IMR-90 (cell line): ENCODE measurements around the gene RASSF10. TPM values are rescaled to one million over a fixed set of nuclear protein-coding genes. Genes with fewer than 3 reads are reported as not detected.

Experiments used
- ATAC-seq: fragments of 200-7000 bp; cut with Tn5 transposase; 2 replicates; pipeline ENCODE4 v1.9.1; 2020; ENCODE audit warnings: low read depth, mild to moderate bottlenecking, moderate library complexity
- BruUV-seq: library from RNA; stranded (reverse); fragments of 400-500 nt; replicated peaks from 2 replicates; lab custom pipeline; 2021; lab: Mats Ljungman, UMichigan
- CTCF ChIA-PET: fragments of 300-600 bp; formaldehyde crosslinking; extraction: SDS; loops from one replicate; lab custom pipeline; 2021; ENCODE audit warnings: antibody characterized with exemption; lab: Yijun Ruan, JAX
- POLR2A ChIA-PET: fragments of 300-600 bp; sonication (Branson Sonifier 250); formaldehyde crosslinking; loops from one replicate; lab custom pipeline; 2022; ENCODE audit warnings: antibody characterized with exemption; ENCODE audit not compliant: unreplicated experiment; lab: Charles Lee
- DNase-seq: peaks from one replicate; pipeline ENCODE4 v3.0.0; 2013
- H2AFZ ChIP-seq: replicated peaks from 2 replicates; pipeline ENCODE3; 2013; ENCODE audit warnings: low read length, mild to moderate bottlenecking; ENCODE audit not compliant: poor library complexity
- H2AK5ac ChIP-seq: 2 replicates; pipeline ENCODE4 v1.6.1; 2013; ENCODE audit warnings: low read depth, low read length, inconsistent platforms
- H2AK9ac ChIP-seq: replicated peaks from 2 replicates; pipeline ENCODE3; 2013; ENCODE audit warnings: mild to moderate bottlenecking, low read depth, low read length, moderate library complexity; ENCODE audit not compliant: poor library complexity
- H2BK120ac ChIP-seq: 2 replicates; pipeline ENCODE4 v1.6.1; 2013; ENCODE audit warnings: low read depth, low read length, inconsistent platforms
- H2BK15ac ChIP-seq: 3 replicates; pipeline ENCODE4 v1.6.1; 2013; ENCODE audit warnings: low read depth, low read length, inconsistent platforms
- H2BK20ac ChIP-seq: 2 replicates; pipeline ENCODE4 v1.6.1; 2013; ENCODE audit warnings: low read depth, mild to moderate bottlenecking, inconsistent platforms, low read length, moderate library complexity
- H2BK5ac ChIP-seq: 2 replicates; pipeline ENCODE4 v1.6.1; 2013; ENCODE audit warnings: mild to moderate bottlenecking, low read depth, low read length, inconsistent platforms; ENCODE audit not compliant: poor library complexity, severe bottlenecking
- H3K14ac ChIP-seq: replicated peaks from 2 replicates; pipeline ENCODE4 v1.6.1; 2013; ENCODE audit warnings: low read depth, low read length, inconsistent platforms
- H3K18ac ChIP-seq: 2 replicates; pipeline ENCODE4 v1.6.1; 2013; ENCODE audit warnings: low read depth, low read length, control low read depth
- H3K23ac ChIP-seq: 2 replicates; pipeline ENCODE4 v1.6.1; 2013; ENCODE audit warnings: low read depth, low read length, inconsistent platforms
- H3K27ac ChIP-seq: 2 replicates; pipeline ENCODE4 v1.5.1; 2013; ENCODE audit warnings: mild to moderate bottlenecking, control low read depth, low read length; ENCODE audit not compliant: insufficient read depth
- H3K27me3 ChIP-seq: 2 replicates; pipeline ENCODE4 v1.6.1; 2013; ENCODE audit warnings: low read length; ENCODE audit not compliant: control insufficient read depth, insufficient read depth
- H3K36me3 ChIP-seq: 2 replicates; pipeline ENCODE4 v1.6.1; 2013; ENCODE audit warnings: low read length, mixed read lengths; ENCODE audit not compliant: control insufficient read depth, insufficient read depth
- H3K4ac ChIP-seq: 2 replicates; pipeline ENCODE4 v1.6.1; 2013; ENCODE audit warnings: low read depth, low read length, inconsistent platforms
- H3K4me1 ChIP-seq: 2 replicates; pipeline ENCODE4 v1.6.1; 2013; ENCODE audit warnings: low read length, mixed read lengths; ENCODE audit not compliant: control insufficient read depth, insufficient read depth
- H3K4me2 ChIP-seq: 2 replicates; pipeline ENCODE4 v1.6.1; 2013; ENCODE audit warnings: low read depth, mild to moderate bottlenecking, control low read depth, low read length, moderate library complexity
- H3K4me3 ChIP-seq: 2 replicates; pipeline ENCODE4 v1.5.1; 2013; ENCODE audit warnings: low read depth, mild to moderate bottlenecking, control low read depth, low read length, moderate library complexity; ENCODE audit not compliant: insufficient read depth
- H3K56ac ChIP-seq: 2 replicates; pipeline ENCODE4 v1.6.1; 2013; ENCODE audit warnings: low read length, inconsistent platforms; ENCODE audit not compliant: insufficient read depth; ENCODE audit errors: extremely low read depth
- H3K79me1 ChIP-seq, 2 experiments: 2 replicates each; pipeline ENCODE4 v1.6.1; 2013; ENCODE audit warnings: low read length in 2 of 2, inconsistent platforms in 1 of 2, low read depth in 1 of 2
- H3K9ac ChIP-seq: 2 replicates; pipeline ENCODE4 v1.6.1; 2013; ENCODE audit warnings: low read depth, low read length, control low read depth
- H3K9me1 ChIP-seq: 2 replicates; pipeline ENCODE4 v1.6.1; 2013; ENCODE audit warnings: low read length, inconsistent platforms; ENCODE audit not compliant: insufficient read depth
- H3K9me3 ChIP-seq: 2 replicates; pipeline ENCODE4 v1.6.1; 2013; ENCODE audit warnings: low read length; ENCODE audit not compliant: control insufficient read depth, insufficient read depth
- H4K20me1 ChIP-seq: 2 replicates; pipeline ENCODE4 v1.6.1; 2013; ENCODE audit warnings: low read length, inconsistent platforms; ENCODE audit not compliant: insufficient read depth
- H4K5ac ChIP-seq: 2 replicates; pipeline ENCODE4 v1.6.1; 2013; ENCODE audit warnings: mild to moderate bottlenecking, low read depth, low read length, control low read depth
- H4K8ac ChIP-seq, 2 experiments: 2 replicates each; pipeline ENCODE4 v1.6.1; 2013; ENCODE audit warnings: low read depth in 2 of 2, low read length in 2 of 2, control low read depth in 1 of 2, inconsistent platforms in 1 of 2
- H4K91ac ChIP-seq: 2 replicates; pipeline ENCODE4 v1.6.1; 2013; ENCODE audit warnings: low read depth, low read length, inconsistent platforms; ENCODE audit not compliant: insufficient read depth
- CEBPB ChIP-seq: IDR thresholded peaks from 2 replicates; pipeline ENCODE4 v1.6.1; 2012; ENCODE audit warnings: low read depth, low read length, improper control_type of control experiment
- CHD1 ChIP-seq: IDR thresholded peaks from 2 replicates; pipeline ENCODE4 v1.6.1; 2012; ENCODE audit warnings: low read depth, low read length, improper control_type of control experiment
- FOS ChIP-seq: fragments of 150-350 bp; IDR thresholded peaks from 2 replicates; pipeline ENCODE4 v1.6.1; 2016; ENCODE audit warnings: low read depth, low read length
- MAFK ChIP-seq: IDR thresholded peaks from 2 replicates; pipeline ENCODE4 v1.6.1; 2012; ENCODE audit warnings: low read depth, low read length, improper control_type of control experiment
- MAZ ChIP-seq: IDR thresholded peaks from 2 replicates; pipeline ENCODE4 v1.6.1; 2012; ENCODE audit warnings: low read depth, mild to moderate bottlenecking, low read length, improper control_type of control experiment, moderate library complexity, borderline replicate concordance
- MXI1 ChIP-seq: IDR thresholded peaks from 2 replicates; pipeline ENCODE4 v1.6.1; 2012; ENCODE audit warnings: low read depth, mild to moderate bottlenecking, low read length, moderate library complexity, borderline replicate concordance
- RAD21 ChIP-seq: IDR thresholded peaks from 2 replicates; pipeline ENCODE4 v1.6.1; 2012; ENCODE audit warnings: low read length, improper control_type of control experiment
- RFX5 ChIP-seq: IDR thresholded peaks from 2 replicates; pipeline ENCODE4 v1.8.0; 2012; ENCODE audit warnings: low read depth, mild to moderate bottlenecking, low read length, moderate library complexity
- SMC3 ChIP-seq: fragments of 150-350 bp; IDR thresholded peaks from 2 replicates; pipeline ENCODE4 v1.6.1; 2016; ENCODE audit warnings: low read depth, mild to moderate bottlenecking, antibody characterized with exemption, low read length, moderate library complexity
- WGBS, 2 experiments: methylation state at CpG; one replicate each; pipeline versions ENCODE4 v1.1.5 to v1.1.7; 2013; ENCODE audit warnings: missing lambda C conversion rate in 2 of 2; ENCODE audit not compliant: insufficient read length in 1 of 2; ENCODE audit errors: extremely low coverage in 2 of 2; 5-methylcytosine and 5-hydroxymethylcytosine counted together
- dilution Hi-C: fragments of 300-500 bp; cut with HindIII; formaldehyde crosslinking; loops from one replicate; pipeline ENCODE4 v1.14.3; 2018; ENCODE audit warnings: low sequenced_read_pairs; ENCODE audit not compliant: unreplicated experiment
- in situ Hi-C: fragments of 300-500 bp; cut with MboI; formaldehyde crosslinking; loops from 3 replicates; pipeline ENCODE4 v1.14.3; 2019; ENCODE audit warnings: low sequenced_read_pairs, inconsistent platforms, mixed read lengths
- intact Hi-C: fragments of 100-400 bp; cut with micrococcal nuclease; formaldehyde crosslinking; loops from 2 replicates; pipeline ENCODE4 v1.10.0; 2022
- polyA plus RNA-seq, 3 experiments: library from polyadenylated mRNA; depleted of rRNA; stranded (reverse); fragments of >200 nt; gene quantifications; 2 replicates each; pipeline ENCODE4 v1.2.3, GENCODE V29; 2012; ENCODE audit warnings: low replicate concordance in 1 of 3
- total RNA-seq: library from RNA; depleted of rRNA; stranded (reverse); fragments of >200 nt; gene quantifications from 2 replicates; pipeline ENCODE4 v1.2.3, GENCODE V29; 2012
- TF ChIP-seq, protein P1 (sequence below): fragments of 150-350 bp; IDR thresholded peaks from 2 replicates; pipeline ENCODE4 v1.6.1; 2017; ENCODE audit warnings: mild to moderate bottlenecking, antibody characterized with exemption, low read length, low read depth
- TF ChIP-seq, protein P2 (sequence below): fragments of 150-350 bp; IDR thresholded peaks from 2 replicates; pipeline ENCODE4 v1.6.1; 2016; ENCODE audit warnings: low read depth, mild to moderate bottlenecking, low read length, moderate library complexity, borderline replicate concordance

RASSF10 gene
- total and polyA plus RNA-seq, 2 of the 4 experiments (the other 2 are of a cell fraction) = not detected

DNA sequence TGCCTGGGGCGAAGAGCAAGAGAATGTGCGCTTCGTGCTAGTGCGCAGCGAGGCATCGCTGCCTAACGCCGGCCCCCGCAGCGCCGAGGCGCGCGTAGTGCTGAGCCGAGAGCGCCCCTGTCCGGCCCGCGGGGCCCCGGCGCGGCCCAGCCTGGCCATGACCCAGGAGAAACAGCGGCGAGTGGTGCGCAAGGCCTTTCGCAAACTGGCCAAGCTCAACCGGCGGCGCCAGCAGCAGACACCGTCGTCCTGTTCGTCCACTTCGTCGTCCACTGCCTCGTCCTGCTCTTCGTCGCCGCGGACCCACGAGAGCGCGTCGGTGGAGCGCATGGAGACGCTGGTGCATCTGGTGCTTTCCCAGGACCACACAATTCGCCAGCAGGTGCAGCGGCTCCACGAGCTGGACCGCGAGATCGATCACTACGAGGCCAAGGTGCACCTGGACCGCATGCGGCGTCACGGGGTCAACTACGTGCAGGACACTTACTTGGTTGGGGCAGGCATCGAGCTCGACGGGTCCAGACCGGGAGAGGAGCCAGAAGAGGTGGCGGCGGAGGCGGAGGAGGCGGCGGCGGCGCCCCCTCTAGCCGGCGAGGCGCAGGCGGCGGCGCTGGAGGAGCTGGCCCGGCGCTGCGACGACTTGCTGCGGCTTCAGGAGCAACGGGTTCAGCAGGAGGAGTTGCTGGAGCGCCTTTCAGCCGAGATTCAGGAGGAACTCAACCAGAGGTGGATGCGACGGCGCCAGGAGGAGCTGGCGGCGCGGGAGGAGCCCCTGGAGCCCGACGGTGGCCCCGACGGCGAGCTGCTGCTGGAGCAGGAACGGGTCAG, 1.0 kb downstream of the RASSF10 start:
- Histone ChIP-seq H3K18ac (no peak overlapping the region), H3K4me3 (no peak overlapping the region), H3K4me2 (no peak overlapping the region), H3K14ac (no peak overlapping the region), H2BK120ac (no peak overlapping the region), H2AK5ac (no peak overlapping the region), H3K4ac (no peak overlapping the region), H2AFZ (peak overlapping the region; percentile 70), H2BK5ac (no peak overlapping the region), H3K4me1 (0 out of 2 replicates have a peak, but pooled peaks cover 1% of the 10 kb centered on the region), H2BK20ac (no peak overlapping the region), H3K56ac (no peak overlapping the region), H3K27me3 (peaks cover 81% of the 10 kb centered on the region), H3K27ac (no peak overlapping the region), H2AK9ac (no peak overlapping the region), H2BK15ac (no peak overlapping the region), H3K9me1 (no peaks in the 10 kb centered on the region), H3K9me3 (peaks cover 4% of the 10 kb centered on the region), H3K23ac (no peak overlapping the region), H4K5ac (no peak overlapping the region), H3K79me1 (no peaks in the 10 kb centered on the region), H3K36me3 (no peaks in the 10 kb centered on the region), H4K8ac (no peak overlapping the region), H4K91ac (no peak overlapping the region), H3K9ac (no peak overlapping the region), H4K20me1 (0 out of 2 replicates have a peak, but pooled peaks cover 3% of the 10 kb centered on the region)
- intact Hi-C loops = no loop called here
- ChIA-PET POLR2A (interaction anchor here (0.5 kb wide), 1 partner anchor 195 kb away, joined by 4 read pairs; no protein-coding TSS in a partner anchor), CTCF (no interaction called here)
- DNase-seq (peak; percentile 7), ATAC-seq (peak; percentile 44; the same call in 1 of the 2 replicates)
- no TSS peak for BruUV-seq
- TF ChIP-seq MXI1 (no peak), CEBPB (no peak), SMC3 (no peak), CHD1 (no peak), RAD21 (no peak), MAZ (no peak), MAFK (no peak), RFX5 (no peak), FOS (no peak)
- TF ChIP-seq, protein P1, sequence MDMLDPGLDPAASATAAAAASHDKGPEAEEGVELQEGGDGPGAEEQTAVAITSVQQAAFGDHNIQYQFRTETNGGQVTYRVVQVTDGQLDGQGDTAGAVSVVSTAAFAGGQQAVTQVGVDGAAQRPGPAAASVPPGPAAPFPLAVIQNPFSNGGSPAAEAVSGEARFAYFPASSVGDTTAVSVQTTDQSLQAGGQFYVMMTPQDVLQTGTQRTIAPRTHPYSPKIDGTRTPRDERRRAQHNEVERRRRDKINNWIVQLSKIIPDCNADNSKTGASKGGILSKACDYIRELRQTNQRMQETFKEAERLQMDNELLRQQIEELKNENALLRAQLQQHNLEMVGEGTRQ = no peak
- TF ChIP-seq, protein P2, sequence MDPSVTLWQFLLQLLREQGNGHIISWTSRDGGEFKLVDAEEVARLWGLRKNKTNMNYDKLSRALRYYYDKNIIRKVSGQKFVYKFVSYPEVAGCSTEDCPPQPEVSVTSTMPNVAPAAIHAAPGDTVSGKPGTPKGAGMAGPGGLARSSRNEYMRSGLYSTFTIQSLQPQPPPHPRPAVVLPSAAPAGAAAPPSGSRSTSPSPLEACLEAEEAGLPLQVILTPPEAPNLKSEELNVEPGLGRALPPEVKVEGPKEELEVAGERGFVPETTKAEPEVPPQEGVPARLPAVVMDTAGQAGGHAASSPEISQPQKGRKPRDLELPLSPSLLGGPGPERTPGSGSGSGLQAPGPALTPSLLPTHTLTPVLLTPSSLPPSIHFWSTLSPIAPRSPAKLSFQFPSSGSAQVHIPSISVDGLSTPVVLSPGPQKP = no peak
- 1% methylated on average over 30 of the region's 94 CpGs; no CpG with 5 or more reads in 1 of the 2 experiments for WGBS, 2 experiments
- in situ Hi-C loops = no loop called here
- dilution Hi-C loops = no loop called here
